IMR-90 (cell line): ENCODE data around the gene MOCS2. TPM values are rescaled to one million over a fixed set of nuclear protein-coding genes. Genes with fewer than 3 reads are reported as not detected.
A peak's percentile ranks its signal among the peaks of the same experiment; 100 is the strongest.

Source experiments
- ATAC-seq: fragments of 200-7000 bp; cut with Tn5 transposase; 2 replicates; pipeline ENCODE4 v1.9.1; 2020; ENCODE audit warnings: low read depth, mild to moderate bottlenecking, moderate library complexity
- BruUV-seq: library from RNA; stranded (reverse); fragments of 400-500 nt; replicated peaks from 2 replicates; lab custom pipeline; 2021; lab: Mats Ljungman, UMichigan
- CTCF ChIA-PET: fragments of 300-600 bp; formaldehyde crosslinking; extraction: SDS; loops from one replicate; lab custom pipeline; 2021; ENCODE audit warnings: antibody characterized with exemption; lab: Yijun Ruan, JAX
- POLR2A ChIA-PET: fragments of 300-600 bp; sonication (Branson Sonifier 250); formaldehyde crosslinking; loops from one replicate; lab custom pipeline; 2022; ENCODE audit warnings: antibody characterized with exemption; ENCODE audit not compliant: unreplicated experiment; lab: Charles Lee
- DNase-seq: peaks from one replicate; pipeline ENCODE4 v3.0.0; 2013
- H2AFZ ChIP-seq: replicated peaks from 2 replicates; pipeline ENCODE3; 2013; ENCODE audit warnings: low read length, mild to moderate bottlenecking; ENCODE audit not compliant: poor library complexity
- H2AK5ac ChIP-seq: 2 replicates; pipeline ENCODE4 v1.6.1; 2013; ENCODE audit warnings: low read depth, low read length, inconsistent platforms
- H2AK9ac ChIP-seq: replicated peaks from 2 replicates; pipeline ENCODE3; 2013; ENCODE audit warnings: mild to moderate bottlenecking, low read depth, low read length, moderate library complexity; ENCODE audit not compliant: poor library complexity
- H2BK120ac ChIP-seq: 2 replicates; pipeline ENCODE4 v1.6.1; 2013; ENCODE audit warnings: low read depth, low read length, inconsistent platforms
- H2BK15ac ChIP-seq: 3 replicates; pipeline ENCODE4 v1.6.1; 2013; ENCODE audit warnings: low read depth, low read length, inconsistent platforms
- H2BK20ac ChIP-seq: 2 replicates; pipeline ENCODE4 v1.6.1; 2013; ENCODE audit warnings: low read depth, mild to moderate bottlenecking, inconsistent platforms, low read length, moderate library complexity
- H2BK5ac ChIP-seq: 2 replicates; pipeline ENCODE4 v1.6.1; 2013; ENCODE audit warnings: mild to moderate bottlenecking, low read depth, low read length, inconsistent platforms; ENCODE audit not compliant: poor library complexity, severe bottlenecking
- H3K14ac ChIP-seq: replicated peaks from 2 replicates; pipeline ENCODE4 v1.6.1; 2013; ENCODE audit warnings: low read depth, low read length, inconsistent platforms
- H3K18ac ChIP-seq: 2 replicates; pipeline ENCODE4 v1.6.1; 2013; ENCODE audit warnings: low read depth, low read length, control low read depth
- H3K23ac ChIP-seq: 2 replicates; pipeline ENCODE4 v1.6.1; 2013; ENCODE audit warnings: low read depth, low read length, inconsistent platforms
- H3K27ac ChIP-seq: 2 replicates; pipeline ENCODE4 v1.5.1; 2013; ENCODE audit warnings: mild to moderate bottlenecking, control low read depth, low read length; ENCODE audit not compliant: insufficient read depth
- H3K27me3 ChIP-seq: 2 replicates; pipeline ENCODE4 v1.6.1; 2013; ENCODE audit warnings: low read length; ENCODE audit not compliant: control insufficient read depth, insufficient read depth
- H3K36me3 ChIP-seq: 2 replicates; pipeline ENCODE4 v1.6.1; 2013; ENCODE audit warnings: low read length, mixed read lengths; ENCODE audit not compliant: control insufficient read depth, insufficient read depth
- H3K4ac ChIP-seq: 2 replicates; pipeline ENCODE4 v1.6.1; 2013; ENCODE audit warnings: low read depth, low read length, inconsistent platforms
- H3K4me1 ChIP-seq: 2 replicates; pipeline ENCODE4 v1.6.1; 2013; ENCODE audit warnings: low read length, mixed read lengths; ENCODE audit not compliant: control insufficient read depth, insufficient read depth
- H3K4me2 ChIP-seq: 2 replicates; pipeline ENCODE4 v1.6.1; 2013; ENCODE audit warnings: low read depth, mild to moderate bottlenecking, control low read depth, low read length, moderate library complexity
- H3K4me3 ChIP-seq: 2 replicates; pipeline ENCODE4 v1.5.1; 2013; ENCODE audit warnings: low read depth, mild to moderate bottlenecking, control low read depth, low read length, moderate library complexity; ENCODE audit not compliant: insufficient read depth
- H3K56ac ChIP-seq: 2 replicates; pipeline ENCODE4 v1.6.1; 2013; ENCODE audit warnings: low read length, inconsistent platforms; ENCODE audit not compliant: insufficient read depth; ENCODE audit errors: extremely low read depth
- H3K79me1 ChIP-seq, 2 experiments: 2 replicates each; pipeline ENCODE4 v1.6.1; 2013; ENCODE audit warnings: low read length in 2 of 2, inconsistent platforms in 1 of 2, low read depth in 1 of 2
- H3K9ac ChIP-seq: 2 replicates; pipeline ENCODE4 v1.6.1; 2013; ENCODE audit warnings: low read depth, low read length, control low read depth
- H3K9me1 ChIP-seq: 2 replicates; pipeline ENCODE4 v1.6.1; 2013; ENCODE audit warnings: low read length, inconsistent platforms; ENCODE audit not compliant: insufficient read depth
- H3K9me3 ChIP-seq: 2 replicates; pipeline ENCODE4 v1.6.1; 2013; ENCODE audit warnings: low read length; ENCODE audit not compliant: control insufficient read depth, insufficient read depth
- H4K20me1 ChIP-seq: 2 replicates; pipeline ENCODE4 v1.6.1; 2013; ENCODE audit warnings: low read length, inconsistent platforms; ENCODE audit not compliant: insufficient read depth
- H4K5ac ChIP-seq: 2 replicates; pipeline ENCODE4 v1.6.1; 2013; ENCODE audit warnings: mild to moderate bottlenecking, low read depth, low read length, control low read depth
- H4K8ac ChIP-seq, 2 experiments: 2 replicates each; pipeline ENCODE4 v1.6.1; 2013; ENCODE audit warnings: low read depth in 2 of 2, low read length in 2 of 2, control low read depth in 1 of 2, inconsistent platforms in 1 of 2
- H4K91ac ChIP-seq: 2 replicates; pipeline ENCODE4 v1.6.1; 2013; ENCODE audit warnings: low read depth, low read length, inconsistent platforms; ENCODE audit not compliant: insufficient read depth
- BHLHE40 ChIP-seq: fragments of 150-350 bp; IDR thresholded peaks from 2 replicates; pipeline ENCODE4 v1.6.1; 2016; ENCODE audit warnings: mild to moderate bottlenecking, low read depth, low read length
- CHD1 ChIP-seq: IDR thresholded peaks from 2 replicates; pipeline ENCODE4 v1.6.1; 2012; ENCODE audit warnings: low read depth, low read length, improper control_type of control experiment
- ELK1 ChIP-seq: fragments of 150-350 bp; IDR thresholded peaks from 2 replicates; pipeline ENCODE4 v1.6.1; 2016; ENCODE audit warnings: low read depth, mild to moderate bottlenecking, low read length, moderate library complexity, borderline replicate concordance
- MAFK ChIP-seq: IDR thresholded peaks from 2 replicates; pipeline ENCODE4 v1.6.1; 2012; ENCODE audit warnings: low read depth, low read length, improper control_type of control experiment
- NFE2L2 ChIP-seq: fragments of 150-350 bp; IDR thresholded peaks from 2 replicates; pipeline ENCODE4 v1.6.1; 2016; ENCODE audit warnings: low read depth, mild to moderate bottlenecking, low read length
- WGBS, 2 experiments: methylation state at CpG; one replicate each; pipeline versions ENCODE4 v1.1.5 to v1.1.7; 2013; ENCODE audit warnings: missing lambda C conversion rate in 2 of 2; ENCODE audit not compliant: insufficient read length in 1 of 2; ENCODE audit errors: extremely low coverage in 2 of 2; 5-methylcytosine and 5-hydroxymethylcytosine counted together
- dilution Hi-C: fragments of 300-500 bp; cut with HindIII; formaldehyde crosslinking; loops from one replicate; pipeline ENCODE4 v1.14.3; 2018; ENCODE audit warnings: low sequenced_read_pairs; ENCODE audit not compliant: unreplicated experiment
- in situ Hi-C: fragments of 300-500 bp; cut with MboI; formaldehyde crosslinking; loops from 3 replicates; pipeline ENCODE4 v1.14.3; 2019; ENCODE audit warnings: low sequenced_read_pairs, inconsistent platforms, mixed read lengths
- intact Hi-C: fragments of 100-400 bp; cut with micrococcal nuclease; formaldehyde crosslinking; loops from 2 replicates; pipeline ENCODE4 v1.10.0; 2022
- polyA plus RNA-seq, 3 experiments: library from polyadenylated mRNA; depleted of rRNA; stranded (reverse); fragments of >200 nt; gene quantifications; 2 replicates each; pipeline ENCODE4 v1.2.3, GENCODE V29; 2012; ENCODE audit warnings: low replicate concordance in 1 of 3
- total RNA-seq: library from RNA; depleted of rRNA; stranded (reverse); fragments of >200 nt; gene quantifications from 2 replicates; pipeline ENCODE4 v1.2.3, GENCODE V29; 2012

Gene MOCS2
- total and polyA plus RNA-seq, 2 of the 4 experiments (the other 2 are of a cell fraction) = 36.4 to 40.0 TPM

GRCh38 chr5:53091289-53091688 is 18.3 kb downstream of the MOCS2 start:
- H3K14ac ChIP-seq = no peak overlapping the region
- peak overlapping the region; percentile 59 for H2BK5ac ChIP-seq
- H3K27me3 ChIP-seq = no peaks in the 10 kb centered on the region
- H3K9me1 ChIP-seq = peaks cover 2% of the 10 kb centered on the region; the same call in 1 of the 2 replicates
- peaks cover 14% of the 10 kb centered on the region for H3K4me1 ChIP-seq
- no peak overlapping the region for H2AK5ac ChIP-seq
- no TSS peak for BruUV-seq
- DNase-seq = peak; percentile 72
- peak overlapping the region; percentile 39; the same call in 1 of the 2 replicates for H3K27ac ChIP-seq
- CTCF ChIA-PET = interaction anchor here (0.6 kb wide), 1 partner anchor 10 kb away, joined by 3 read pairs; no protein-coding TSS in a partner anchor
- H3K4me2 ChIP-seq = peak overlapping the region; percentile 69
- H3K9ac ChIP-seq = no peak overlapping the region
- peaks cover 0 to 10% of the 10 kb centered on the region in 2 experiments; a peak in 1 of 4 replicates for H3K79me1 ChIP-seq
- H3K23ac ChIP-seq = no peak overlapping the region
- no peak overlapping the region for H2BK15ac ChIP-seq
- H4K8ac ChIP-seq = no peak overlapping the region
- intact Hi-C loops = loop anchor here (5.0 kb wide), 1 partner anchor 44 kb away; no protein-coding TSS in a partner anchor
- no peak overlapping the region for H3K18ac ChIP-seq
- H4K20me1 ChIP-seq = no peaks in the 10 kb centered on the region; the same call in 1 of the 2 replicates
- POLR2A ChIA-PET = no interaction called here
- in situ Hi-C loops = no loop called here
- no peak overlapping the region for H4K91ac ChIP-seq
- no peak overlapping the region for H2BK20ac ChIP-seq
- WGBS, 2 experiments = no CpG with 5 or more reads among the region's 2 CpGs
- dilution Hi-C loops = no loop called here
- peak; percentile 48 for ATAC-seq
- H3K36me3 ChIP-seq = peaks cover 22% of the 10 kb centered on the region
- no peak for TF ChIP-seq BHLHE40
- TF ChIP-seq ELK1 = no peak
- no peak for TF ChIP-seq NFE2L2
- TF ChIP-seq MAFK = no peak
- TF ChIP-seq CHD1 = no peak
- H4K5ac ChIP-seq = no peak overlapping the region
- no peak overlapping the region; the same call in 1 of the 2 replicates for H3K4ac ChIP-seq
- H2AFZ ChIP-seq = no peak overlapping the region
- H3K9me3 ChIP-seq = no peaks in the 10 kb centered on the region
- no peak overlapping the region for H3K56ac ChIP-seq
- no peak overlapping the region for H3K4me3 ChIP-seq
- H2BK120ac ChIP-seq = no peak overlapping the region
- H2AK9ac ChIP-seq = no peak overlapping the region
